H1 (cell line): Measurements from ENCODE around the gene MXI1. TPM values are rescaled to one million over a fixed set of nuclear protein-coding genes. Genes with fewer than 3 reads are reported as not detected.

Experiments used
- CTCF ChIA-PET: fragments of 300-600 bp; sonication (Branson Sonifier 250); formaldehyde crosslinking; loops from one replicate; lab custom pipeline; 2021; ENCODE audit not compliant: partially characterized antibody; lab: Charles Lee
- POLR2A ChIA-PET: fragments of 300-600 bp; sonication (Branson Sonifier 250); formaldehyde crosslinking; loops from one replicate; lab custom pipeline; 2021; ENCODE audit warnings: inconsistent platforms; ENCODE audit not compliant: partially characterized antibody; lab: Charles Lee
- DNase-seq, 2 experiments: peaks; one replicate each; pipeline versions ENCODE4 v3.0.0 to v3.0.0-alpha.2; 2010 to 2022; ENCODE audit warnings: low spot score in 2 of 2, low read depth in 1 of 2, mixed read lengths in 1 of 2
- FAIRE-seq: peaks from 2 replicates; lab custom pipeline; 2011; peaks lifted over from hg19 to GRCh38; lab: Jason Lieb, UNC
- H2AFZ ChIP-seq: 2 replicates; pipeline ENCODE4 v1.8.1; 2012; ENCODE audit warnings: low read length, inconsistent platforms
- H2AK5ac ChIP-seq: 2 replicates; pipeline ENCODE4 v1.6.1; 2013; ENCODE audit warnings: low read depth, low read length
- H2BK120ac ChIP-seq: replicated peaks from 2 replicates; pipeline ENCODE3; 2013; ENCODE audit warnings: low read depth, low read length, inconsistent platforms
- H2BK12ac ChIP-seq: 2 replicates; pipeline ENCODE4 v1.6.1; 2013; ENCODE audit warnings: low read depth, low read length
- H2BK15ac ChIP-seq: 2 replicates; pipeline ENCODE4 v1.6.1; 2013; ENCODE audit warnings: low read length
- H2BK20ac ChIP-seq: 2 replicates; pipeline ENCODE4 v1.6.1; 2013; ENCODE audit warnings: low read length
- H2BK5ac ChIP-seq: 2 replicates; pipeline ENCODE4 v1.6.1; 2013; ENCODE audit warnings: low read depth, low read length
- H3K14ac ChIP-seq: 2 replicates; pipeline ENCODE4 v1.6.1; 2013; ENCODE audit warnings: inconsistent platforms; ENCODE audit not compliant: insufficient read length
- H3K18ac ChIP-seq: 2 replicates; pipeline ENCODE4 v1.6.1; 2013; ENCODE audit warnings: low read length; ENCODE audit errors: extremely low read depth
- H3K23ac ChIP-seq: 2 replicates; pipeline ENCODE4 v1.6.1; 2013; ENCODE audit warnings: inconsistent platforms; ENCODE audit not compliant: insufficient read length
- H3K23me2 ChIP-seq: 2 replicates; pipeline ENCODE4 v1.6.1; 2013; ENCODE audit warnings: low read depth, low read length
- H3K27ac ChIP-seq: 2 replicates; pipeline ENCODE4 v1.6.1; 2011; ENCODE audit warnings: low read depth, low read length, inconsistent platforms
- H3K27me3 ChIP-seq, 4 experiments: replicated peaks in 1 of 4; 1 replicate in 1 of 4; 2 replicates in 3 of 4; pipeline versions ENCODE4 v1.6.1 to v1.8.1; 2011 to 2013; ENCODE audit warnings: low read length in 3 of 4, mild to moderate bottlenecking in 3 of 4, inconsistent platforms in 2 of 4, mixed read lengths in 2 of 4, moderate library complexity in 1 of 4; ENCODE audit not compliant: control insufficient read depth in 3 of 4, insufficient read depth in 3 of 4; ENCODE audit errors: extremely low read depth in 1 of 4
- H3K36me3 ChIP-seq, 4 experiments: 2 replicates each; pipeline versions ENCODE4 v1.6.1 to v1.8.1; 2011 to 2013; ENCODE audit warnings: mild to moderate bottlenecking in 4 of 4, low read length in 3 of 4, moderate library complexity in 2 of 4, control low read depth in 1 of 4, inconsistent platforms in 1 of 4; ENCODE audit not compliant: insufficient read depth in 4 of 4, control insufficient read depth in 2 of 4
- H3K4ac ChIP-seq: replicated peaks from 2 replicates; pipeline ENCODE3; 2013; ENCODE audit warnings: low read length, low read depth, mixed read lengths, inconsistent platforms; ENCODE audit not compliant: insufficient read length
- H3K4me1 ChIP-seq, 4 experiments: replicated peaks in 1 of 4; 1 replicate in 1 of 4; 2 replicates in 3 of 4; pipeline versions ENCODE4 v1.6.1 to v1.8.1; 2011 to 2013; ENCODE audit warnings: low read length in 3 of 4, inconsistent platforms in 2 of 4, mixed read lengths in 1 of 4; ENCODE audit not compliant: insufficient read depth in 4 of 4, control insufficient read depth in 3 of 4
- H3K4me2 ChIP-seq, 2 experiments: 2 replicates each; pipeline versions ENCODE4 v1.6.1 to v1.8.1; 2011 to 2013; ENCODE audit warnings: low read depth in 2 of 2, low read length in 2 of 2, control low read depth in 1 of 2, inconsistent platforms in 1 of 2, mild to moderate bottlenecking in 1 of 2; ENCODE audit not compliant: insufficient read depth in 1 of 2
- H3K4me3 ChIP-seq, 4 experiments: fragments of 200-600, 300-600 bp in 1 of 4; sonication (generic), shearing (Covaris generic), sonication (Bioruptor Twin) in 1 of 4; 2 replicates each; pipeline versions ENCODE4 v1.5.1 to v1.8.1; 2011 to 2016; ENCODE audit warnings: low read length in 4 of 4, low read depth in 3 of 4, control low read depth in 2 of 4, inconsistent platforms in 2 of 4, mild to moderate bottlenecking in 2 of 4, mixed read lengths in 1 of 4, moderate library complexity in 1 of 4; ENCODE audit not compliant: insufficient read depth in 2 of 4; ENCODE audit errors: extremely low read depth in 1 of 4
- H3K56ac ChIP-seq: replicated peaks from 2 replicates; pipeline ENCODE3; 2013; ENCODE audit warnings: low read depth, mild to moderate bottlenecking, mixed read lengths, low read length, inconsistent platforms; ENCODE audit not compliant: insufficient read length
- H3K79me1 ChIP-seq: 2 replicates; pipeline ENCODE4 v1.6.1; 2013; ENCODE audit warnings: low read depth, low read length, control low read depth
- H3K79me2 ChIP-seq, 2 experiments: 2 replicates each; pipeline versions ENCODE4 v1.6.1 to v1.8.1; 2012 to 2013; ENCODE audit warnings: low read length in 2 of 2, mild to moderate bottlenecking in 2 of 2, inconsistent platforms in 1 of 2; ENCODE audit not compliant: insufficient read depth in 2 of 2, control insufficient read depth in 1 of 2
- H3K9ac ChIP-seq, 4 experiments: replicated peaks in 1 of 4; 1 replicate in 1 of 4; 2 replicates in 3 of 4; pipeline versions ENCODE4 v1.6.1 to v1.8.1; 2011 to 2013; ENCODE audit warnings: low read depth in 3 of 4, low read length in 3 of 4, control low read depth in 2 of 4, mild to moderate bottlenecking in 2 of 4, moderate library complexity in 2 of 4, inconsistent platforms in 1 of 4; ENCODE audit errors: extremely low read depth in 1 of 4
- H3K9me3 ChIP-seq, 2 experiments: 2 replicates each; pipeline versions ENCODE4 v1.6.1 to v1.8.1; 2012 to 2013; ENCODE audit warnings: mild to moderate bottlenecking in 2 of 2, moderate library complexity in 2 of 2, control low read depth in 1 of 2, inconsistent platforms in 1 of 2, low read depth in 1 of 2, low read length in 1 of 2, mixed read lengths in 1 of 2; ENCODE audit not compliant: insufficient read depth in 2 of 2
- H4K20me1 ChIP-seq, 2 experiments: replicated peaks in 1 of 2; 2 replicates each; pipeline versions ENCODE3 to v1.8.1; 2011 to 2013; ENCODE audit warnings: inconsistent platforms in 2 of 2, low read length in 2 of 2, mild to moderate bottlenecking in 1 of 2; ENCODE audit not compliant: insufficient read depth in 2 of 2, control insufficient read depth in 1 of 2
- H4K5ac ChIP-seq: 2 replicates; pipeline ENCODE4 v1.6.1; 2013; ENCODE audit warnings: low read length, low read depth, mixed read lengths, inconsistent platforms; ENCODE audit not compliant: insufficient read length
- H4K8ac ChIP-seq: 2 replicates; pipeline ENCODE4 v1.8.0; 2013; ENCODE audit warnings: mild to moderate bottlenecking, moderate library complexity, low read length, inconsistent platforms; ENCODE audit not compliant: insufficient read depth; ENCODE audit errors: extremely low read depth
- H4K91ac ChIP-seq: replicated peaks from 2 replicates; pipeline ENCODE3; 2013; ENCODE audit warnings: low read length, mixed read lengths, inconsistent platforms; ENCODE audit not compliant: insufficient read length
- ASH2L ChIP-seq: fragments of 200-600, 300-600 bp; sonication (generic); IDR thresholded peaks from one replicate; pipeline ENCODE4 v1.7.1; 2017; ENCODE audit warnings: low read length
- BACH1 ChIP-seq: IDR thresholded peaks from 2 replicates; pipeline ENCODE4 v1.6.1; 2012; ENCODE audit warnings: low read length, improper control_type of control experiment
- CBX5 ChIP-seq: fragments of 300-800, 300-1000 bp; sonication (generic); IDR thresholded peaks from 2 replicates; pipeline ENCODE4 v1.7.1; 2016; ENCODE audit warnings: antibody characterized with exemption, low read length, low read depth
- CHD2 ChIP-seq: IDR thresholded peaks from 2 replicates; pipeline ENCODE4 v1.6.1; 2012; ENCODE audit warnings: low read length, improper control_type of control experiment
- EZH2 ChIP-seq: fragments of 200-600 bp; sonication (generic); IDR thresholded peaks from 2 replicates; pipeline ENCODE4 v1.7.1; 2012; ENCODE audit warnings: low read depth, mild to moderate bottlenecking, moderate library complexity, low read length, inconsistent platforms; ENCODE audit not compliant: severe bottlenecking
- GABPA ChIP-seq: IDR thresholded peaks from 2 replicates; pipeline ENCODE4 v1.6.1; 2011; ENCODE audit warnings: mild to moderate bottlenecking, low read length, moderate library complexity, borderline replicate concordance; ENCODE audit not compliant: insufficient read depth
- POLR2AphosphoS5 ChIP-seq: IDR thresholded peaks from 2 replicates; pipeline ENCODE4 v1.6.1; 2011; ENCODE audit warnings: low read depth, low read length
- RNF2 ChIP-seq: fragments of 200-900, 300-1000 bp; sonication (generic); IDR thresholded peaks from 2 replicates; pipeline ENCODE4 v1.7.1; 2016; ENCODE audit warnings: borderline replicate concordance, low read depth, mild to moderate bottlenecking, antibody characterized with exemption, low read length; ENCODE audit not compliant: poor library complexity, severe bottlenecking; ENCODE audit errors: missing control alignments
- SIRT6 ChIP-seq: IDR thresholded peaks from one replicate; pipeline ENCODE4 v1.7.1; 2012; ENCODE audit warnings: low read length, inconsistent platforms
- SIX5 ChIP-seq: IDR thresholded peaks from 2 replicates; pipeline ENCODE4 v1.6.1; 2011; ENCODE audit warnings: mild to moderate bottlenecking, low read depth, low read length
- SP4 ChIP-seq: IDR thresholded peaks from 2 replicates; pipeline ENCODE4 v1.6.1; 2012; ENCODE audit warnings: low read length, inconsistent platforms
- YY1 ChIP-seq: IDR thresholded peaks from 2 replicates; pipeline ENCODE4 v1.6.1; 2011; ENCODE audit warnings: low read depth, mild to moderate bottlenecking, low read length
- WGBS, 2 experiments: shearing (Covaris generic) in 1 of 2; methylation state at CpG; one replicate each; pipeline versions ENCODE4 v1.1.6 to v1.1.7; 2013 to 2015; ENCODE audit warnings: low lambda C conversion rate in 2 of 2, mixed read lengths in 2 of 2, inconsistent platforms in 1 of 2, low coverage in 1 of 2, missing lambda C conversion rate in 1 of 2; ENCODE audit not compliant: insufficient replicate concordance in 2 of 2, insufficient coverage in 1 of 2, insufficient read length in 1 of 2; ENCODE audit errors: extremely low coverage in 1 of 2, missing lambda C conversion rate in 1 of 2; 5-methylcytosine and 5-hydroxymethylcytosine counted together
- polyA plus RNA-seq, 7 experiments: library from polyadenylated mRNA; depleted of rRNA in 3 of 7; stranded (reverse) in 5 of 7; unstranded in 2 of 7; fragments of >200 nt in 5 of 7; fragments of 200-250 nt in 2 of 7; gene quantifications; 1 replicate in 5 of 7; 2 replicates in 1 of 7; 4 replicates in 1 of 7; pipeline versions ENCODE4 v1.2.1 to v1.2.3, GENCODE V29; 2011 to 2013; ENCODE audit warnings: missing spikeins in 2 of 7, mixed read lengths in 2 of 7
- total RNA-seq: library from RNA; stranded (reverse); fragmentation: NEBNext Ultra II Directional; extraction: Animal tissue kit (Norgen Biotek cat#: 25700); gene quantifications from 2 replicates; pipeline ENCODE4 v1.2.1, GENCODE V29; 2021

The MXI1 gene
- total and polyA plus RNA-seq, 2 of the 8 experiments (the other 6 are each of a cell fraction or from before 2014, with no cell fraction given): 5.7 to 8.8 TPM

GRCh38 chr10:110208614-110209453 is 1.4 kb downstream of the MXI1 start:
- no peak overlapping the region for H4K5ac ChIP-seq
- H3K79me1 ChIP-seq: no peaks in the 10 kb centered on the region
- no peak overlapping the region for H3K14ac ChIP-seq
- WGBS, 2 experiments: 3% methylated on average over 32 of the region's 44 CpGs; no CpG with 5 or more reads in 1 of the 2 experiments
- no peak overlapping the region; the same call in none of the 2 replicates for H4K8ac ChIP-seq
- POLR2A ChIA-PET: interaction anchor here (1.0 to 8.5 kb wide), 10 partner anchors 9 to 285 kb away, joined by 3 to 121 read pairs (median 5); no protein-coding TSS in a partner anchor
- no peaks in the 10 kb centered on the region for H3K79me2 ChIP-seq
- peak overlapping the region; percentile 94 for H2BK12ac ChIP-seq
- H3K18ac ChIP-seq: peak overlapping the region; percentile 34
- peaks cover 0 to 3% of the 10 kb centered on the region in 2 experiments for H4K20me1 ChIP-seq
- H2BK20ac ChIP-seq: no peak overlapping the region
- peaks cover 20 to 81% (median 57%) of the 10 kb centered on the region in 4 experiments for H3K27me3 ChIP-seq
- peak overlapping the region in 3 of 4 experiments; percentile 36 to 64 (median 38); a peak in 5 of 7 replicates for H3K9ac ChIP-seq
- H2BK120ac ChIP-seq: no peak overlapping the region
- CTCF ChIA-PET: interaction anchor here (1.0 to 14.0 kb wide), 16 partner anchors 9 to 325 kb away, joined by 3 to 333 read pairs (median 5); no protein-coding TSS in a partner anchor
- DNase-seq: no peak
- H2BK15ac ChIP-seq: peak overlapping the region; percentile 1; the same call in 1 of the 2 replicates
- H3K4ac ChIP-seq: no peak overlapping the region
- no peak overlapping the region for H3K56ac ChIP-seq
- H3K9me3 ChIP-seq: no peaks in the 10 kb centered on the region
- H3K4me3 ChIP-seq: peak overlapping the region; percentile 61 to 79 (median 75)
- no peak overlapping the region for H3K23ac ChIP-seq
- peaks cover 6 to 25% (median 15%) of the 10 kb centered on the region in 4 experiments; a peak in 6 of 7 replicates for H3K4me1 ChIP-seq
- no peak overlapping the region; the same call in 1 of the 2 replicates for H2AFZ ChIP-seq
- H3K23me2 ChIP-seq: peaks cover 26% of the 10 kb centered on the region
- H3K4me2 ChIP-seq: peak overlapping the region; percentile 100
- H2BK5ac ChIP-seq: no peak overlapping the region
- no peak for FAIRE-seq
- no peak overlapping the region for H4K91ac ChIP-seq
- no peak overlapping the region for H3K27ac ChIP-seq
- H2AK5ac ChIP-seq: no peak overlapping the region; the same call in 1 of the 2 replicates
- H3K36me3 ChIP-seq: no peaks in the 10 kb centered on the region
- TF ChIP-seq CBX5: no peak
- no peak for TF ChIP-seq YY1
- no peak for TF ChIP-seq SIRT6
- TF ChIP-seq SIX5: no peak
- TF ChIP-seq GABPA: no peak
- TF ChIP-seq POLR2AphosphoS5: no peak
- no peak for TF ChIP-seq SP4
- TF ChIP-seq CHD2: no peak
- no peak for TF ChIP-seq ASH2L
- peak; percentile 70 for TF ChIP-seq RNF2
- TF ChIP-seq EZH2: peak; percentile 58
- TF ChIP-seq BACH1: no peak
